Measurements from ENCODE around the gene ZER1. TPM values are rescaled to one million over a fixed set of nuclear protein-coding genes. Genes with fewer than 3 reads are reported as not detected.

ZER1 gene
- total RNA-seq, 4 donors from 2014 or later: 30.9 to 80.1 (median 34.7) TPM

- no peak for TF ChIP-seq CTCF (IDR thresholded peaks at IDR 0.05; ENCODE audit: low read depth)
Observed at GRCh38 chr9:128798896-128799295, 27.2 kb upstream of the ZER1 start.

GRCh38 chr9:128792978-128793686 is 21.4 kb upstream of the ZER1 start:
- no peak for TF ChIP-seq CTCF (IDR thresholded peaks at IDR 0.05; ENCODE audit: low read depth)

- no peak for TF ChIP-seq CTCF (IDR thresholded peaks at IDR 0.05; ENCODE audit: low read depth)
Observed at GRCh38 chr9:128792134-128792533, 20.4 kb upstream of the ZER1 start.

DNA sequence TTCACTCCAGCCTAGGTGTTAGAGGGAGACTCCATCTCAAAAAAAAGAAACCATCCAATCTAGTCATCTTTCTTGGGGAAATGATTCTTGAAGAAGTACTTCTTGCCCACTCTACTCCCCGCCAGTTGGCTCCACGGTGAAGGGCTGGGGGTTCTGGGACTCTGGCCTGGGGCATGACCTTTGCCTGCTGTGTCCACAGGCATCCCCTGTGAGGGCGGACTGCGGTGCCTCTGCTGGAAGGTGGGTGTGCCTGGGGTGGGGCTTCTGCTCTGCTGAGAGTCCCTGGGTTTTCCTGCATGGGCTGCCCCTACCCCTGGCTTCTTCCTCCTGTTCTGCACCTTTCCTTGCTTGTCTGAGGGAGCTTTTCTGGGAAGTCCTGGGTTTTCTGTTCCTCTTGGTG is 18.8 kb upstream of the ZER1 start:
- no peak for TF ChIP-seq CTCF (IDR thresholded peaks at IDR 0.05; ENCODE audit: low read depth)

- no peak for TF ChIP-seq CTCF (IDR thresholded peaks at IDR 0.05; ENCODE audit: low read depth)
Observed at GRCh38 chr9:128788445-128788844, 16.7 kb upstream of the ZER1 start.

- no peak for TF ChIP-seq CTCF (IDR thresholded peaks at IDR 0.05; ENCODE audit: low read depth)
Observed at GRCh38 chr9:128787659-128788058, 15.9 kb upstream of the ZER1 start.

GRCh38 chr9:128786681-128787601 is 15.2 kb upstream of the ZER1 start, which contains the start of gene TBC1D13:
TSS of gene TBC1D13 (plus strand) at chr9:128787253. CDS start at chr9:128787354, 101 bp downstream.
- no peak for TF ChIP-seq CTCF (IDR thresholded peaks at IDR 0.05; ENCODE audit: low read depth)

Data from subcutaneous adipose tissue (tissue), 4 donors.